ENCODE results near the gene ADAMTS19. TPM values are rescaled to one million over a fixed set of nuclear protein-coding genes. Genes with fewer than 3 reads are reported as not detected.

Gene ADAMTS19
- total RNA-seq, 1 experiment from 2014 or later, result 2.5 TPM

- DNase-seq, result no peak
Measured at GRCh38 chr5:129509363-129509975, 49.4 kb downstream of the ADAMTS19 start.

GRCh38 chr5:129511291-129511690 is 51.2 kb downstream of the ADAMTS19 start:
- H3K79me2 ChIP-seq (ENCODE audit: low read length), result no peaks in the 10 kb centered on the region
- peaks cover 4% of the 10 kb centered on the region for H3K4me1 ChIP-seq (ENCODE audit: low read length)
- H3K4me2 ChIP-seq (ENCODE audit: low read depth, low read length, poor library complexity, severe bottlenecking), result no peak overlapping the region
- no peak overlapping the region for H3K9ac ChIP-seq (ENCODE audit: low read length)
- no peaks in the 10 kb centered on the region for H3K36me3 ChIP-seq (ENCODE audit: insufficient read depth, low read length)
- H3K27ac ChIP-seq (ENCODE audit: low read length), result no peak overlapping the region
- no peak for DNase-seq
- H3K9me3 ChIP-seq (ENCODE audit: low read length), result no peaks in the 10 kb centered on the region
- no peak overlapping the region for H3K4me3 ChIP-seq (ENCODE audit: low read length)
- H3K27me3 ChIP-seq (ENCODE audit: low read length), result no peaks in the 10 kb centered on the region
- H4K20me1 ChIP-seq (ENCODE audit: insufficient read depth, low read depth, low read length), result no peaks in the 10 kb centered on the region
- no peaks in the 10 kb centered on the region for H3K9me2 ChIP-seq (replicated peaks; ENCODE audit: insufficient read depth, low read length)
- H2AFZ ChIP-seq (ENCODE audit: low read length), result no peak overlapping the region

More at GRCh38 chr5:129509363-129509975, 49.4 kb downstream of the ADAMTS19 start:
- Histone ChIP-seq H3K79me2 (ENCODE audit: low read length) (no peaks in the 10 kb centered on the region), H2AFZ (ENCODE audit: low read length) (no peak overlapping the region), H3K4me2 (ENCODE audit: low read depth, low read length, poor library complexity, severe bottlenecking) (no peak overlapping the region), H3K4me3 (ENCODE audit: low read length) (no peak overlapping the region), H3K9ac (ENCODE audit: low read length) (no peak overlapping the region), H3K9me3 (ENCODE audit: low read length) (no peaks in the 10 kb centered on the region), H3K9me2 (replicated peaks; ENCODE audit: insufficient read depth, low read length) (no peaks in the 10 kb centered on the region), H3K4me1 (ENCODE audit: low read length) (peaks cover 5% of the 10 kb centered on the region), H3K27me3 (ENCODE audit: low read length) (no peaks in the 10 kb centered on the region), H4K20me1 (ENCODE audit: insufficient read depth, low read depth, low read length) (no peaks in the 10 kb centered on the region), H3K27ac (ENCODE audit: low read length) (no peak overlapping the region), H3K36me3 (ENCODE audit: insufficient read depth, low read length) (no peaks in the 10 kb centered on the region)

GRCh38 chr5:129541051-129541450 is 81.0 kb downstream of the ADAMTS19 start:
- peaks cover 3% of the 10 kb centered on the region; the same call in 1 of the 2 replicates for H3K9me3 ChIP-seq (ENCODE audit: low read length)
- H4K20me1 ChIP-seq (ENCODE audit: insufficient read depth, low read depth, low read length), result no peaks in the 10 kb centered on the region
- H3K79me2 ChIP-seq (ENCODE audit: low read length), result no peaks in the 10 kb centered on the region
- no peak overlapping the region for H3K27ac ChIP-seq (ENCODE audit: low read length)
- DNase-seq, result no peak
- H3K9me2 ChIP-seq (replicated peaks; ENCODE audit: insufficient read depth, low read length), result no peaks in the 10 kb centered on the region
- peaks cover 17% of the 10 kb centered on the region for H3K4me1 ChIP-seq (ENCODE audit: low read length)
- no peak overlapping the region for H3K9ac ChIP-seq (ENCODE audit: low read length)
- no peak overlapping the region for H2AFZ ChIP-seq (ENCODE audit: low read length)
- H3K4me3 ChIP-seq (ENCODE audit: low read length), result no peak overlapping the region
- H3K36me3 ChIP-seq (ENCODE audit: insufficient read depth, low read length), result no peaks in the 10 kb centered on the region
- H3K4me2 ChIP-seq (ENCODE audit: low read depth, low read length, poor library complexity, severe bottlenecking), result no peak overlapping the region
- no peaks in the 10 kb centered on the region for H3K27me3 ChIP-seq (ENCODE audit: low read length)

GRCh38 chr5:129541648-129542251 is 81.7 kb downstream of the ADAMTS19 start:
- peak; percentile 80 for DNase-seq
- no peak overlapping the region for H2AFZ ChIP-seq (ENCODE audit: low read length)

GRCh38 chr5:129547137-129547536 is 87.0 kb downstream of the ADAMTS19 start:
- Histone ChIP-seq H3K4me2 (ENCODE audit: low read depth, low read length, poor library complexity, severe bottlenecking) (no peak overlapping the region), H3K9me3 (ENCODE audit: low read length) (peaks cover 3% of the 10 kb centered on the region; the same call in 1 of the 2 replicates), H4K20me1 (ENCODE audit: insufficient read depth, low read depth, low read length) (no peaks in the 10 kb centered on the region), H3K27ac (ENCODE audit: low read length) (no peak overlapping the region), H3K4me3 (ENCODE audit: low read length) (no peak overlapping the region), H3K27me3 (ENCODE audit: low read length) (no peaks in the 10 kb centered on the region), H3K9ac (ENCODE audit: low read length) (no peak overlapping the region), H3K4me1 (ENCODE audit: low read length) (peaks cover 17% of the 10 kb centered on the region), H3K36me3 (ENCODE audit: insufficient read depth, low read length) (no peaks in the 10 kb centered on the region), H3K79me2 (ENCODE audit: low read length) (no peaks in the 10 kb centered on the region), H3K9me2 (replicated peaks; ENCODE audit: insufficient read depth, low read length) (no peaks in the 10 kb centered on the region; the same call in 1 of the 2 replicates), H2AFZ (ENCODE audit: low read length) (no peak overlapping the region)
- no peak for DNase-seq

More at GRCh38 chr5:129541648-129542251, 81.7 kb downstream of the ADAMTS19 start:
- H3K27me3 ChIP-seq (ENCODE audit: low read length), result no peaks in the 10 kb centered on the region
- H3K9me3 ChIP-seq (ENCODE audit: low read length), result peaks cover 3% of the 10 kb centered on the region; the same call in 1 of the 2 replicates
- no peak overlapping the region for H3K4me2 ChIP-seq (ENCODE audit: low read depth, low read length, poor library complexity, severe bottlenecking)
- no peak overlapping the region for H3K27ac ChIP-seq (ENCODE audit: low read length)
- H4K20me1 ChIP-seq (ENCODE audit: insufficient read depth, low read depth, low read length), result no peaks in the 10 kb centered on the region
- H3K9me2 ChIP-seq (replicated peaks; ENCODE audit: insufficient read depth, low read length), result no peaks in the 10 kb centered on the region
- H3K79me2 ChIP-seq (ENCODE audit: low read length), result no peaks in the 10 kb centered on the region
- peaks cover 17% of the 10 kb centered on the region for H3K4me1 ChIP-seq (ENCODE audit: low read length)
- no peak overlapping the region for H3K4me3 ChIP-seq (ENCODE audit: low read length)
- H3K36me3 ChIP-seq (ENCODE audit: insufficient read depth, low read length), result no peaks in the 10 kb centered on the region
- H3K9ac ChIP-seq (ENCODE audit: low read length), result no peak overlapping the region

GRCh38 chr5:129554134-129554904 is 94.2 kb downstream of the ADAMTS19 start:
- Histone ChIP-seq H4K20me1 (ENCODE audit: insufficient read depth, low read depth, low read length) (no peaks in the 10 kb centered on the region), H3K4me2 (ENCODE audit: low read depth, low read length, poor library complexity, severe bottlenecking) (no peak overlapping the region), H3K4me1 (ENCODE audit: low read length) (no peaks in the 10 kb centered on the region), H3K27ac (ENCODE audit: low read length) (no peak overlapping the region), H3K9ac (ENCODE audit: low read length) (no peak overlapping the region), H3K9me3 (ENCODE audit: low read length) (no peaks in the 10 kb centered on the region), H3K79me2 (ENCODE audit: low read length) (no peaks in the 10 kb centered on the region), H3K36me3 (ENCODE audit: insufficient read depth, low read length) (no peaks in the 10 kb centered on the region), H3K4me3 (ENCODE audit: low read length) (no peak overlapping the region), H3K9me2 (replicated peaks; ENCODE audit: insufficient read depth, low read length) (no peaks in the 10 kb centered on the region; the same call in 1 of the 2 replicates), H2AFZ (ENCODE audit: low read length) (no peak overlapping the region), H3K27me3 (ENCODE audit: low read length) (no peaks in the 10 kb centered on the region)
- no peak for DNase-seq

GRCh38 chr5:129563585-129563984 is 103.5 kb downstream of the ADAMTS19 start:
- no peak overlapping the region for H3K27ac ChIP-seq (ENCODE audit: low read length)

GRCh38 chr5:129569295-129569694 is 109.2 kb downstream of the ADAMTS19 start:
- no peak overlapping the region for H3K9ac ChIP-seq (ENCODE audit: low read length)
- H3K4me1 ChIP-seq (ENCODE audit: low read length), result no peaks in the 10 kb centered on the region
- no peak overlapping the region for H3K4me3 ChIP-seq (ENCODE audit: low read length)

More at GRCh38 chr5:129563585-129563984, 103.5 kb downstream of the ADAMTS19 start:
- Histone ChIP-seq H4K20me1 (ENCODE audit: insufficient read depth, low read depth, low read length) (no peaks in the 10 kb centered on the region), H3K4me1 (ENCODE audit: low read length) (0 out of 2 replicates have a peak, but pooled peaks cover 6% of the 10 kb centered on the region), H3K27me3 (ENCODE audit: low read length) (no peaks in the 10 kb centered on the region), H3K79me2 (ENCODE audit: low read length) (no peaks in the 10 kb centered on the region), H3K4me2 (ENCODE audit: low read depth, low read length, poor library complexity, severe bottlenecking) (no peak overlapping the region), H3K9me3 (ENCODE audit: low read length) (no peaks in the 10 kb centered on the region), H3K9me2 (replicated peaks; ENCODE audit: insufficient read depth, low read length) (no peaks in the 10 kb centered on the region), H2AFZ (ENCODE audit: low read length) (no peak overlapping the region), H3K4me3 (ENCODE audit: low read length) (no peak overlapping the region), H3K36me3 (ENCODE audit: insufficient read depth, low read length) (no peaks in the 10 kb centered on the region), H3K9ac (ENCODE audit: low read length) (no peak overlapping the region)
- no peak for DNase-seq

More at GRCh38 chr5:129569295-129569694, 109.2 kb downstream of the ADAMTS19 start:
- Histone ChIP-seq H3K36me3 (ENCODE audit: insufficient read depth, low read length) (no peaks in the 10 kb centered on the region), H3K27ac (ENCODE audit: low read length) (no peak overlapping the region), H3K27me3 (ENCODE audit: low read length) (no peaks in the 10 kb centered on the region), H3K9me3 (ENCODE audit: low read length) (no peaks in the 10 kb centered on the region), H3K9me2 (replicated peaks; ENCODE audit: insufficient read depth, low read length) (no peaks in the 10 kb centered on the region), H4K20me1 (ENCODE audit: insufficient read depth, low read depth, low read length) (no peaks in the 10 kb centered on the region), H3K79me2 (ENCODE audit: low read length) (no peaks in the 10 kb centered on the region), H3K4me2 (ENCODE audit: low read depth, low read length, poor library complexity, severe bottlenecking) (no peak overlapping the region), H2AFZ (ENCODE audit: low read length) (no peak overlapping the region)
- no peak for DNase-seq

Measured in Karpas-422 (cell line).